ENCODE results near the gene ST3GAL3.

DNA sequence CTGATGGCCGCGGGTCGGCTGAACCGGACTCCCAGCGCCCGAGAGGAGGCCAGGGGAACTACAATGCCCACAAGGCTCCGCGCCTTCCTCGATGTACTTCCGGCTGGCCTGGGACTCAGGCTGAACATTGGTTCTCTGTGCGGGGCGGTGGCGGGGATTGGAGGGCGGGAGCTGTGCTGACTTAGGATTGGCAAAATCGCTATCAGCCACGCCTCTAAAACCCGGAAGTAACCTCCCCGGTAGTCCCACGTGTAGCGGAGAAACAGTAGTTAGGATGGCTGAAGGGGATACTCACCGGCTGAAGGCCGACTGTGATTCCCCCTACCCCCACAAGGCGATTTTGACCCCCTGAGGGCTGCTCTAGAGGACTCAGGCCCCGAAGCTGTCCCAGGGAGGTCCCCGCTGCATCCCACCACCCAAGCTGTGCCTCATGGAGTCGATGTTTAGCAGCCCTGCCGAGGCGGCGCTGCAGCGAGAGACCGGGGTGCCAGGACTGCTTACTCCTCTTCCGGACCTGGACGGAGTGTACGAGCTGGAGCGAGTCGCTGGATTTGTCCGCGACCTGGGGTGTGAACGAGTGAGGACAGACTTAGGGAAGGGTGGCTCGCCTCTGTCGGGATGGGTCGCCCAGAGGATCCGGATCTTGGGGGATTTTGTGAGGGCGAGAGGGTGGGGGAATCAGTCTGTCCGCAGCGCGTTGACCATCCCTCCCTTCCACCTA lies 262.6 kb downstream of the ST3GAL3 start, which contains the start of gene DPH2:
- TF ChIP-seq, protein P1, sequence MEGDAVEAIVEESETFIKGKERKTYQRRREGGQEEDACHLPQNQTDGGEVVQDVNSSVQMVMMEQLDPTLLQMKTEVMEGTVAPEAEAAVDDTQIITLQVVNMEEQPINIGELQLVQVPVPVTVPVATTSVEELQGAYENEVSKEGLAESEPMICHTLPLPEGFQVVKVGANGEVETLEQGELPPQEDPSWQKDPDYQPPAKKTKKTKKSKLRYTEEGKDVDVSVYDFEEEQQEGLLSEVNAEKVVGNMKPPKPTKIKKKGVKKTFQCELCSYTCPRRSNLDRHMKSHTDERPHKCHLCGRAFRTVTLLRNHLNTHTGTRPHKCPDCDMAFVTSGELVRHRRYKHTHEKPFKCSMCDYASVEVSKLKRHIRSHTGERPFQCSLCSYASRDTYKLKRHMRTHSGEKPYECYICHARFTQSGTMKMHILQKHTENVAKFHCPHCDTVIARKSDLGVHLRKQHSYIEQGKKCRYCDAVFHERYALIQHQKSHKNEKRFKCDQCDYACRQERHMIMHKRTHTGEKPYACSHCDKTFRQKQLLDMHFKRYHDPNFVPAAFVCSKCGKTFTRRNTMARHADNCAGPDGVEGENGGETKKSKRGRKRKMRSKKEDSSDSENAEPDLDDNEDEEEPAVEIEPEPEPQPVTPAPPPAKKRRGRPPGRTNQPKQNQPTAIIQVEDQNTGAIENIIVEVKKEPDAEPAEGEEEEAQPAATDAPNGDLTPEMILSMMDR (IDR thresholded peaks at IDR 0.05; ENCODE audit: borderline replicate concordance, extremely low read depth, low read length, poor library complexity, severe bottlenecking): no peak
- TF ChIP-seq EZH2 (IDR thresholded peaks at IDR 0.05; ENCODE audit: borderline replicate concordance, low read depth, low read length, severe bottlenecking): no peak

Data from DND-41 (cell line).